K562 (cell line): ENCODE results near the gene MATR3. TPM values are rescaled to one million over a fixed set of nuclear protein-coding genes. Genes with fewer than 3 reads are reported as not detected.

Experiments
- ATAC-seq: fragments of 200-7000 bp; cut with Tn5 transposase; 3 replicates; pipeline ENCODE4 v1.9.1; 2020; ENCODE audit warnings: moderate library complexity
- BruUV-seq: library from RNA; stranded (reverse); fragments of 400-500 nt; replicated peaks from 2 replicates; lab custom pipeline; 2021; lab: Mats Ljungman, UMichigan
- CTCF ChIA-PET: fragments of 300-600 bp; formaldehyde crosslinking; extraction: SDS; loops from one replicate; lab custom pipeline; 2021; ENCODE audit warnings: low intra/inter-chr PET ratio; lab: Yijun Ruan, JAX
- POLR2A ChIA-PET: fragments of 300-600, 350-650 bp; sonication (Branson Sonifier 250); formaldehyde crosslinking; extraction: SDS; loops from one replicate; lab custom pipeline; 2021; ENCODE audit warnings: antibody characterized with exemption, inconsistent platforms; lab: Yijun Ruan, JAX
- DNase-seq, 4 experiments: peaks; one replicate each; pipeline versions ENCODE4 v3.0.0 to v3.0.0-alpha.2; 2011 to 2018; ENCODE audit warnings: low spot score in 3 of 4, mixed read lengths in 3 of 4; ENCODE audit errors: extremely low read depth in 1 of 4
- FAIRE-seq: peaks from 2 replicates; lab custom pipeline; 2011; peaks lifted over from hg19 to GRCh38; lab: Jason Lieb, UNC
- H2AFZ ChIP-seq: 2 replicates; pipeline ENCODE4 v1.6.0; 2011; ENCODE audit warnings: low read depth, low read length, control low read depth, inconsistent platforms
- H3K27ac ChIP-seq: fragments of 200-600 bp; 3 replicates; pipeline ENCODE4 v1.8.0; 2011; ENCODE audit warnings: low read depth, mild to moderate bottlenecking, control low read depth, inconsistent platforms, low read length, moderate library complexity, mixed read lengths; ENCODE audit errors: extremely low read depth
- H3K27me3 ChIP-seq, 2 experiments: fragments of 300-600 bp in 1 of 2; 2 replicates in 1 of 2; 3 replicates in 1 of 2; pipeline versions ENCODE4 v1.6.0 to v1.8.0; 2011; ENCODE audit warnings: inconsistent platforms in 2 of 2, low read length in 2 of 2, mild to moderate bottlenecking in 1 of 2, mixed read lengths in 1 of 2, moderate library complexity in 1 of 2; ENCODE audit not compliant: control insufficient read depth in 2 of 2, insufficient read depth in 2 of 2
- H3K36me3 ChIP-seq: fragments of 300-600 bp; 3 replicates; pipeline ENCODE4 v1.8.0; 2011; ENCODE audit warnings: mild to moderate bottlenecking, low read length, inconsistent platforms; ENCODE audit not compliant: control insufficient read depth, insufficient read depth
- H3K4me1 ChIP-seq, 2 experiments: fragments of 200-600 bp in 1 of 2; replicated peaks in 1 of 2; 2 replicates in 1 of 2; 3 replicates in 1 of 2; pipeline versions ENCODE4 v1.5.1 to v1.8.0; 2011; ENCODE audit warnings: inconsistent platforms in 2 of 2, low read length in 2 of 2, mild to moderate bottlenecking in 1 of 2, mixed read lengths in 1 of 2, moderate library complexity in 1 of 2; ENCODE audit not compliant: control insufficient read depth in 2 of 2, insufficient read depth in 2 of 2
- H3K4me2 ChIP-seq: 2 replicates; pipeline ENCODE4 v1.6.1; 2011; ENCODE audit warnings: low read length, control low read depth, inconsistent platforms, mixed read lengths; ENCODE audit not compliant: insufficient read depth
- H3K4me3 ChIP-seq: fragments of 200-600 bp; sonication (generic), shearing (Covaris generic); 2 replicates; pipeline ENCODE4 v1.5.1; 2016; ENCODE audit warnings: control low read depth, inconsistent platforms
- H3K79me2 ChIP-seq: fragments of 200-600 bp; 3 replicates; pipeline ENCODE4 v1.8.0; 2011; ENCODE audit warnings: low read length, inconsistent platforms; ENCODE audit not compliant: control insufficient read depth, insufficient read depth
- H3K9ac ChIP-seq, 2 experiments: 2 replicates each; pipeline versions ENCODE4 v1.6.0 to v1.6.1; 2011; ENCODE audit warnings: low read depth in 2 of 2, low read length in 2 of 2, control low read depth in 1 of 2, inconsistent platforms in 1 of 2, mild to moderate bottlenecking in 1 of 2, mixed read lengths in 1 of 2; ENCODE audit not compliant: insufficient read depth in 1 of 2
- H3K9me1 ChIP-seq: one replicate; pipeline ENCODE4 v1.6.0; 2011; ENCODE audit warnings: inconsistent platforms, mild to moderate bottlenecking, low read length, moderate library complexity; ENCODE audit not compliant: control insufficient read depth, insufficient read depth
- H3K9me3 ChIP-seq: replicated peaks from 2 replicates; pipeline ENCODE4 v1.5.1; 2011; ENCODE audit warnings: low read depth, low read length, inconsistent platforms; ENCODE audit not compliant: control insufficient read depth, insufficient read depth
- H4K20me1 ChIP-seq: replicated peaks from 2 replicates; pipeline ENCODE4 v1.6.1; 2011; ENCODE audit warnings: low read length, inconsistent platforms, mixed read lengths; ENCODE audit not compliant: control insufficient read depth, insufficient read depth
- BMI1 ChIP-seq: fragments of 150-350 bp; IDR thresholded peaks from 2 replicates; pipeline ENCODE4 v1.6.1; 2014; ENCODE audit warnings: low read length
- HMGN3 ChIP-seq: IDR thresholded peaks from 2 replicates; pipeline ENCODE4 v1.6.1; 2011; ENCODE audit warnings: borderline replicate concordance, low read depth, mild to moderate bottlenecking, mixed read lengths, low read length; ENCODE audit not compliant: insufficient read length; ENCODE audit errors: extremely low read depth
- LEF1 ChIP-seq: fragments of 450-650 bp; IDR thresholded peaks from 2 replicates; pipeline ENCODE4 v1.6.1; 2016; ENCODE audit warnings: mild to moderate bottlenecking
- MAZ ChIP-seq, 2 experiments: fragments of 450-650 bp in 1 of 2; sonication (generic) in 1 of 2; formaldehyde crosslinking; IDR thresholded peaks in 1 of 2; conservative IDR thresholded peaks in 1 of 2; 2 replicates each; pipeline versions ENCODE4 v1.4.0 to v1.5.0; 2020; ENCODE audit warnings: mild to moderate bottlenecking in 1 of 2, missing genetic modification reagents in 1 of 2
- MTA1 ChIP-seq: fragments of 450-650 bp; IDR thresholded peaks from 2 replicates; pipeline ENCODE4 v1.6.1; 2017; ENCODE audit warnings: borderline replicate concordance
- NR2C1 ChIP-seq, 2 experiments: fragments of 450-650 bp; IDR thresholded peaks; 2 replicates each; pipeline ENCODE4 v1.6.1; 2017; ENCODE audit warnings: mild to moderate bottlenecking in 2 of 2, antibody characterized with exemption in 1 of 2, inconsistent platforms in 1 of 2, missing compliant biosample characterization in 1 of 2, missing genetic modification characterization in 1 of 2
- NR2F6 ChIP-seq: fragments of 450-650 bp; formaldehyde crosslinking; IDR thresholded peaks from 2 replicates; pipeline ENCODE4 v1.4.0; 2020; ENCODE audit warnings: mild to moderate bottlenecking
- SMARCB1 ChIP-seq: IDR thresholded peaks from 2 replicates; pipeline ENCODE4 v1.6.1; 2011; ENCODE audit warnings: improper control_type of control experiment, low read depth; ENCODE audit not compliant: insufficient read length
- STAT6 ChIP-seq: sonication (generic); formaldehyde crosslinking; IDR thresholded peaks from 2 replicates; pipeline ENCODE4 v1.8.1; 2023; ENCODE audit warnings: mild to moderate bottlenecking, missing genetic modification reagents
- TFAM ChIP-seq: fragments of 250-450 bp; sonication (Bioruptor Pico); conservative IDR thresholded peaks from 2 replicates; pipeline ENCODE4 v1.5.0; 2021; ENCODE audit warnings: mild to moderate bottlenecking, moderate library complexity
- ZFP1 ChIP-seq: fragments of 450-650 bp; formaldehyde crosslinking; IDR thresholded peaks from 2 replicates; pipeline ENCODE4 v1.4.0; 2020; ENCODE audit warnings: mild to moderate bottlenecking, mixed read lengths
- ZNF639 ChIP-seq, 2 experiments: fragments of 200-800 bp in 1 of 2; sonication (Bioruptor generic) in 1 of 2; sonication (generic) in 1 of 2; formaldehyde crosslinking in 1 of 2; IDR thresholded peaks in 1 of 2; conservative IDR thresholded peaks in 1 of 2; 2 replicates each; pipeline versions ENCODE4 v1.5.0 to v1.6.1; 2016 to 2020; ENCODE audit warnings: missing compliant biosample characterization in 1 of 2, missing genetic modification characterization in 1 of 2, missing genetic modification reagents in 1 of 2
- WGBS: fragments of 100-300 bp; shearing (Covaris generic); methylation state at CpG from one replicate; pipeline ENCODE4 v1.1.6; 2016; ENCODE audit warnings: low coverage, mixed read lengths; ENCODE audit not compliant: insufficient coverage; ENCODE audit errors: missing lambda C conversion rate; 5-methylcytosine and 5-hydroxymethylcytosine counted together
- in situ Hi-C: fragments of 300-500 bp; cut with MboI; formaldehyde crosslinking; loops from 4 replicates; pipeline ENCODE4 v1.15.0; 2018; ENCODE audit warnings: inconsistent platforms, mixed read lengths
- intact Hi-C: fragments of 100-400 bp; cut with micrococcal nuclease; formaldehyde crosslinking; loops from 2 replicates; pipeline ENCODE4 v1.14.2; 2022
- polyA plus RNA-seq, 8 experiments: library from polyadenylated mRNA; depleted of rRNA in 4 of 8; stranded (reverse) in 5 of 8; unstranded in 3 of 8; fragments of >200 nt; fragmentation: Nextera tagmentation in 2 of 8; fragmentation: Illumina TruSeq in 1 of 8; extraction: Ambion mirVana in 2 of 8; extraction: Trizol in 1 of 8; gene quantifications; 2 replicates each; pipeline versions ENCODE4 v1.2.1 to v1.2.3, GENCODE V29; 2011 to 2014; ENCODE audit warnings: inconsistent platforms in 1 of 8, missing spikeins in 1 of 8
- total RNA-seq, 7 experiments: library from RNA; depleted of rRNA in 6 of 7; stranded (reverse); fragments of >200 nt in 6 of 7; fragmentation: Illumina TruSeq in 2 of 7; extraction: Trizol in 2 of 7; gene quantifications; 2 replicates each; pipeline versions ENCODE4 v1.2.1 to v1.2.3, GENCODE V29; 2011 to 2021; ENCODE audit warnings: low replicate concordance in 1 of 7

Gene MATR3
- total and polyA plus RNA-seq, 9 of the 15 experiments (the other 6 are each of a cell fraction or from before 2014, with no cell fraction given) = 150 to 425 (median 263) TPM

DNA sequence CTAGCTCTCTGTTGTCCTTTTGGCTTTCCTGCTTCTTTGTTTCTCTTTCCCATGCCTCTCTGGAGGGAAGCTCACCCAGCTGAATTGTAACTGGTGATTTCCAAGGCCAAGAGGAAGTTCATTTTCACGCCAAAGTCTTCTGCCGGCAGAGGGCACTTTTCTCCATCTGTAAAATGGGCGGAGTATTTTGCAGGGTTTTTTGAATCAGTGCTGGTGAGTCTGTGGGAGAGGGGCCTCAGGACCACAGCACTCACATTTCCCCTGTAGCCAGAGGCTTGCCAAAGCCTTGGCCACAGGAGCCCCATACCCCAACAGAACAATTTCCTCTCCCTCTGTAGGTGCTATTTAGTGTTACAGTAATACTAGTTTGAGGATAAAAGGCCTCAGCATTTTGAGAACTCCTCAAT lies 42.3 kb upstream of the MATR3 start (continued):
- TF ChIP-seq TFAM (CRISPR knock-in tag) = no peak
- TF ChIP-seq NR2F6 (CRISPR knock-in tag) = no peak
- no peak for TF ChIP-seq SMARCB1

DNA sequence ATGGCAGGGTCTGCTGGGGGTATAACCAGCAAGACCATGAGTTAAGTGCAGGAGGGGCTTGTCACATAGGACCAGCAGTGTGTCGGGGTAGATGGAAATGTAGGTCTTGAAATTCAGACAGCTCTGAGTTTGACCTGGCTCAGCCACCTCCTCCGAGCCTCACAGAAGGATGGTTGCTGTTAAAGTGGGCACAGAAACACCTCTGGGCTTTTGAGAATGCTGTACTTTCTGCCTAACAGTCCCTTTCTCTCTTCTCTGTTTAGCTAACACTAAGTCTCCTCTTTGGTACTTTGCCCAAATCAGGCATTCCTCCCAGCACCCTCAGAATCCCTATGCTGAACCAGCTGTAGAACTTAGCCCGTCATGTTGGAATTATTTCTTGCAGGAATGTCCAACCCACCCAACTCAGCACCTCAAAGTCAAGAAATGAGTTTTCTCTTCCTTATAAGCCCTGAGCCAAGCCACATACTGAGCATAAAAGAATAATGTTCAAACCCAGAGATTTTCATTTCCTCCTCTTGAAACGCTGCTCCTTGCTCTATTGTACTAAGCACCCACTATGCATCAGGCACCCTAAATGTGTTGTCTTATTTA lies 41.7 kb upstream of the MATR3 start:
- Histone ChIP-seq H3K79me2 (no peaks in the 10 kb centered on the region), H3K4me1 (no peaks in the 10 kb centered on the region; a peak in 1 of 5 replicates), H3K9me3 (no peaks in the 10 kb centered on the region), H3K9ac (no peak overlapping the region), H3K4me3 (no peak overlapping the region), H3K36me3 (no peaks in the 10 kb centered on the region), H2AFZ (no peak overlapping the region), H3K4me2 (no peak overlapping the region), H3K27ac (no peak overlapping the region), H3K27me3 (no peaks in the 10 kb centered on the region), H3K9me1 (no peaks in the 10 kb centered on the region), H4K20me1 (no peaks in the 10 kb centered on the region)
- intact Hi-C loops = no loop called here
- no peak for DNase-seq
- 42% methylated on average over 4 of the region's 4 CpGs for WGBS
- FAIRE-seq = no peak
- BruUV-seq = no TSS peak
- ChIA-PET CTCF (interaction anchor here (0.6 to 0.7 kb wide), 2 partner anchors 41 to 389 kb away, joined by 3 to 4 read pairs; no protein-coding TSS in a partner anchor), POLR2A (interaction anchor here (0.7 to 1.8 kb wide), 5 partner anchors 8 to 436 kb away, joined by 3 to 7 read pairs (median 3); no protein-coding TSS in a partner anchor)
- in situ Hi-C loops = no loop called here
- no peak for ATAC-seq
- no peak for TF ChIP-seq NR2C1 (IDR thresholded peaks at IDR 0.05)
- TF ChIP-seq NR2C1 (tag; IDR thresholded peaks at IDR 0.05) = no peak
- no peak for TF ChIP-seq MTA1
- no peak for TF ChIP-seq STAT6
- TF ChIP-seq MAZ (CRISPR knock-in tag; conservative IDR thresholded peaks at IDR 0.05 in 1 of 2, IDR thresholded peaks at IDR 0.05 in 1 of 2) = no peak
- no peak for TF ChIP-seq BMI1
- TF ChIP-seq ZNF639 (CRISPR knock-in tag; conservative IDR thresholded peaks at IDR 0.05 in 1 of 2, IDR thresholded peaks at IDR 0.05 in 1 of 2) = no peak
- TF ChIP-seq LEF1 = no peak
- TF ChIP-seq HMGN3 = no peak
- TF ChIP-seq ZFP1 (CRISPR knock-in tag) = no peak
